Epithelial cell of proximal tubule (primary cell): Measurements from ENCODE around the gene CLIC3. TPM values are rescaled to one million over a fixed set of nuclear protein-coding genes. Genes with fewer than 3 reads are reported as not detected.

ENCODE experiments used
- DNase-seq: peaks from one replicate; pipeline ENCODE4 v3.0.0-alpha.2; 2011; ENCODE audit warnings: low read depth
- H3K4me3 ChIP-seq: 2 replicates; pipeline ENCODE4 v1.5.1; 2011; ENCODE audit warnings: low read depth, mild to moderate bottlenecking, low read length
- CTCF ChIP-seq: conservative IDR thresholded peaks from 2 replicates; pipeline ENCODE4 v1.5.1; 2012; ENCODE audit warnings: low read depth, mild to moderate bottlenecking, low read length
- total RNA-seq: library from RNA; depleted of rRNA; stranded (reverse); fragments of >200 nt; gene quantifications from 2 replicates; pipeline ENCODE4 v1.2.3, GENCODE V29; 2015

The CLIC3 gene
- total RNA-seq, 1 donor from 2014 or later: 2.4 TPM

DNA sequence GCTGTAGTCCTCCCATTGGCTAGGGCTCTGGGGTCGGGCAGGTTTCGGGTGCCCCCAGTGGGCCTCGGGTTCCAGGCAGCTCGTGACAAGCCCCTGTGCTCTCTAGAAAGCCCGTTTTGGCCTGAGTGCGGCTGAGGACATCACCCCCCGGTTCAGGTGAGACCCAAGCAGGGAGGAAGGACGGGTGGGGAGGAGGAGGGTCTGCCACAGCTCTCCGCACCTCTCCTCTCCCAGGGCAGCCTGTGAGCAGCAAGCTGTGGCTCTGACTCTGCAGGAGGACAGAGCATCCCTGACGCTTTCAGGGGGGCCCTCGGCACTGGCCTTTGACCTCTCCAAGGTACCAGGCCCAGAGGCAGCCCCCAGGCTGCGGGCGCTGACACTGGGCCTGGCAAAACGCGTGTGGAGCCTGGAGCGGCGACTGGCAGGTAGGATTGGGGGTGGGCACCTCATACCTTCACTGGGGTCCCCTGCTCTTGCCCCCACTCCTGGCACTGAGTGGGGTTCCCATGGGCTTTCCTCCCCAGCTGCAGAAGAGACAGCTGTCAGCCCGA is 3.5 kb downstream of the CLIC3 start:
- H3K4me3 ChIP-seq: peak overlapping the region; percentile 84
- no peak for TF ChIP-seq CTCF
- DNase-seq: no peak

DNA sequence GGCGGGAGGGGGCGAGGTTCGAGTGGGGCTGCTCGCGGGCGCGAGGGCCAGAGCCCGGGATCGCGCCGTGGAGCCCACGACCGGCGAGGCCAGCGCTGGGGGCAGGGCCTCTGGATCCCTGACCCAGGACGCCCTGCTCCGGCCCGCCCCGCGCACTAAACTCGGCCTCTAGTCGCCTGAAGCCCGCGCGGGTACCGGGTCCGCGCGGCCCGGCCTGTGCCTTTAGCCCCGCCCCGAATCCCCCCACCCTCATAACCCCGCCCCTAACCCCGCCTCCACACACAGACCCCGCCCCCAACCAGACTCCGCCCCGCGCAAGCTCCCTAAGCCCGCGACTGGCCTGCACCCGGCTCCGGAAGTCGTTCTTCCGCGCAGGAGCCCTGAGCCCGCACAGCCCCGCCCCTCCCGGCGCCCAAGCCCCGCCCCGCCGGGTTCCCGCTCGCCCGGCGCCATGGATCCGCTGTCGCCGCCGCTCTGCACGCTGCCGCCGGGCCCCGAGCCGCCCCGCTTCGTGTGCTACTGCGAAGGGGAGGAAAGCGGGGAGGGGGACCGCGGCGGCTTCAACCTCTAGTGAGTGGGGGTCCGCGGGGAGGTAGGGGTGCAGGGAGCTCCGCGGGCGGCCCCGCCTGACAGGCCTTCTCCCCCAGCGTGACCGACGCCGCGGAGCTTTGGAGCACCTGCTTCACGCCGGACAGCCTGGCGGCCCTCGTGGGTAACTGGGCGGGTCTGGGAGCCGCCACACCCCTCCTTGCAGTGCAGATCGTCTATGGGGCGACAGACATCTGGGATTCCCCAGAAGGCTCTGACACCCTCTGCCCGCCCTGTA is 4.2 kb downstream of the CLIC3 start, which contains the start of gene PAXX:
Gene PAXX, plus strand, starts transcription at position 430 of the 826 bp plus-strand sequence. Its CDS starts 22 bp downstream, at position 452.
- H3K4me3 ChIP-seq: peak within 1 kb of the TSS; percentile 84
- TF ChIP-seq CTCF: no peak
- peak; percentile 23 for DNase-seq

- no peak for TF ChIP-seq CTCF
- DNase-seq: no peak
- no peak overlapping the region for H3K4me3 ChIP-seq
Measured at GRCh38 chr9:136990242-136990911, 6.0 kb downstream of the CLIC3 start.

- no peak for DNase-seq
- TF ChIP-seq CTCF: no peak
- no peak overlapping the region for H3K4me3 ChIP-seq
Measured at GRCh38 chr9:136988872-136989271, 7.5 kb downstream of the CLIC3 start.

GRCh38 chr9:136985853-136986252 is 10.5 kb downstream of the CLIC3 start:
- no peak overlapping the region for H3K4me3 ChIP-seq
- no peak for TF ChIP-seq CTCF
- no peak for DNase-seq

- DNase-seq: no peak
- H3K4me3 ChIP-seq: no peak overlapping the region
- no peak for TF ChIP-seq CTCF
Measured at GRCh38 chr9:136985027-136985602, 11.3 kb downstream of the CLIC3 start.
